PC-9 (cell line): ENCODE measurements around the gene ALDOA. TPM values are rescaled to one million over a fixed set of nuclear protein-coding genes. Genes with fewer than 3 reads are reported as not detected.

Experiments
- BruUV-seq: library from RNA; stranded (reverse); fragments of 400-500 nt; replicated peaks from 2 replicates; lab custom pipeline; 2021; lab: Mats Ljungman, UMichigan
- CTCF ChIA-PET: fragments of 300-600 bp; sonication (Branson Sonifier 250); formaldehyde crosslinking; loops from one replicate; lab custom pipeline; 2022; ENCODE audit warnings: antibody characterized with exemption; lab: Charles Lee
- POLR2A ChIA-PET: fragments of 300-600 bp; sonication (Branson Sonifier 250); formaldehyde crosslinking; loops from one replicate; lab custom pipeline; 2022; ENCODE audit warnings: antibody characterized with exemption; ENCODE audit not compliant: unreplicated experiment; lab: Charles Lee
- DNase-seq, 2 experiments: peaks; one replicate each; pipeline versions ENCODE4 v3.0.0 to v3.0.0-alpha.2; 2015 to 2022; ENCODE audit warnings: mixed read lengths in 1 of 2
- H2AFZ ChIP-seq: fragments of 200-600 bp; sonication (generic); 2 replicates; pipeline ENCODE4 v1.8.1; 2017; ENCODE audit warnings: antibody characterized with exemption
- H3F3A ChIP-seq: fragments of 200-600 bp; sonication (generic); 2 replicates; pipeline ENCODE4 v1.8.1; 2017; ENCODE audit warnings: antibody characterized with exemption, mild to moderate bottlenecking, low read depth; ENCODE audit not compliant: insufficient read depth
- H3K27ac ChIP-seq: fragments of 200-600 bp; sonication (generic); 2 replicates; pipeline ENCODE4 v1.6.1; 2016; ENCODE audit warnings: mixed run types
- H3K27me3 ChIP-seq: fragments of 200-600 bp; sonication (generic); 2 replicates; pipeline ENCODE4 v1.6.1; 2016; ENCODE audit warnings: low read depth, mixed run types; ENCODE audit not compliant: insufficient read depth
- H3K36me3 ChIP-seq: fragments of 200-600 bp; sonication (generic); 2 replicates; pipeline ENCODE4 v1.6.1; 2016; ENCODE audit warnings: low read depth, mixed run types
- H3K4me1 ChIP-seq: fragments of 200-600 bp; sonication (generic); replicated peaks from 2 replicates; pipeline ENCODE4 v1.6.1; 2016; ENCODE audit warnings: mixed run types; ENCODE audit not compliant: insufficient read depth
- H3K4me2 ChIP-seq: fragments of 200-600 bp; sonication (generic); 2 replicates; pipeline ENCODE4 v1.6.1; 2017; ENCODE audit warnings: mixed run types
- H3K4me3 ChIP-seq: fragments of 200-600 bp; sonication (generic); 2 replicates; pipeline ENCODE4 v1.6.1; 2016; ENCODE audit warnings: mixed run types
- H3K79me2 ChIP-seq: fragments of 200-600 bp; sonication (generic); 2 replicates; pipeline ENCODE4 v1.6.1; 2017; ENCODE audit warnings: low read depth, mixed run types
- H3K9me2 ChIP-seq: fragments of 200-600 bp; sonication (generic); 2 replicates; pipeline ENCODE4 v1.8.1; 2017; ENCODE audit warnings: mild to moderate bottlenecking; ENCODE audit not compliant: insufficient read depth
- H3K9me3 ChIP-seq: fragments of 200-600 bp; sonication (generic); 2 replicates; pipeline ENCODE4 v1.8.1; 2016; ENCODE audit warnings: low read depth; ENCODE audit not compliant: insufficient read depth
- H4K20me1 ChIP-seq: fragments of 200-600 bp; sonication (generic); 2 replicates; pipeline ENCODE4 v1.8.1; 2017; ENCODE audit not compliant: insufficient read depth
- CTCF ChIP-seq: fragments of 200-600 bp; sonication (generic); conservative IDR thresholded peaks from 2 replicates; pipeline ENCODE4 v1.6.1; 2017; ENCODE audit warnings: mixed run types, antibody characterized with exemption, mild to moderate bottlenecking, moderate library complexity
- EZH2 ChIP-seq: fragments of 200-600 bp; sonication (generic); IDR thresholded peaks from 2 replicates; pipeline ENCODE4 v1.8.0; 2017; ENCODE audit warnings: antibody characterized with exemption, low read depth
- intact Hi-C: fragments of 100-400 bp; cut with micrococcal nuclease; formaldehyde crosslinking; loops from one replicate; pipeline ENCODE4 v1.10.0; 2022; ENCODE audit not compliant: unreplicated experiment
- total RNA-seq: library from RNA; stranded (reverse); gene quantifications from 2 replicates; pipeline ENCODE4 v1.2.3, GENCODE V29; 2021

Gene ALDOA
- total RNA-seq, 1 experiment from 2014 or later: 3,090 TPM

- no peak for DNase-seq
- POLR2A ChIA-PET: interaction anchor here (0.5 kb wide), 2 partner anchors 15 to 334 kb away, joined by 3 to 5 read pairs; no protein-coding TSS in a partner anchor
- no TSS peak for BruUV-seq
- peak overlapping the region; percentile 92 for H3K27ac ChIP-seq
- peak overlapping the region; percentile 94 for H3K4me3 ChIP-seq
- no peaks in the 10 kb centered on the region for H3K9me2 ChIP-seq
- no peak for TF ChIP-seq EZH2
- no peak for TF ChIP-seq CTCF
- H3K36me3 ChIP-seq: peaks cover 47% of the 10 kb centered on the region
- H3K79me2 ChIP-seq: peaks cover 84% of the 10 kb centered on the region
- intact Hi-C loops: loop anchor here (2.0 to 5.0 kb wide), 2 partner anchors 24 to 590 kb away; partner anchors contain the start of genes FBRS and TBX6
- H3K4me2 ChIP-seq: peak overlapping the region; percentile 97
- peaks cover 83% of the 10 kb centered on the region for H3F3A ChIP-seq
- CTCF ChIA-PET: no interaction called here
- H3K9me3 ChIP-seq: no peaks in the 10 kb centered on the region
- H2AFZ ChIP-seq: no peak overlapping the region
- H4K20me1 ChIP-seq: peaks cover 60% of the 10 kb centered on the region
- H3K27me3 ChIP-seq: no peaks in the 10 kb centered on the region
- H3K4me1 ChIP-seq: peaks cover 34% of the 10 kb centered on the region
These were observed 1.4 kb downstream of the ALDOA start for GRCh38 chr16:30066761-30067583.

DNA sequence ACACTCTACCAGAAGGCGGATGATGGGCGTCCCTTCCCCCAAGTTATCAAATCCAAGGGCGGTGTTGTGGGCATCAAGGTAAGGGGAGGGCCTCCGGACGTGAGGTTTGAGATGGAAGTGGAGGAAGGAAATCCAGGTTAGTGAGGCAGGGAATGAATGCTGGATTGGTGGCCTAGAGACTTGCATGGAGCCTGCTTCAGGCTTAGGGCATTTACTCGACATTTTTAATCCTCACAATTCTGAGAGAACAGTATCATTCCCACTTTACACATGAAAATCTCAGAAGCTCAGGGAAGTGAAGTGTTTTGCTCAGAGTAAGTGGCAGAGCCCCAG, 2.0 kb downstream of the ALDOA start:
- Histone ChIP-seq H3F3A (peaks cover 87% of the 10 kb centered on the region), H3K4me2 (peak overlapping the region; percentile 97), H3K36me3 (peaks cover 51% of the 10 kb centered on the region), H3K4me1 (peaks cover 32% of the 10 kb centered on the region), H4K20me1 (peaks cover 60% of the 10 kb centered on the region), H3K9me2 (no peaks in the 10 kb centered on the region), H2AFZ (no peak overlapping the region), H3K27me3 (no peaks in the 10 kb centered on the region), H3K27ac (peak overlapping the region; percentile 92; the same call in 1 of the 2 replicates), H3K4me3 (peak overlapping the region; percentile 94), H3K79me2 (peaks cover 78% of the 10 kb centered on the region), H3K9me3 (no peaks in the 10 kb centered on the region)
- TF ChIP-seq EZH2: no peak
- TF ChIP-seq CTCF: no peak
- intact Hi-C loops: loop anchor here (2.0 to 5.0 kb wide), 2 partner anchors 23 to 590 kb away; partner anchors contain the start of genes FBRS and TBX6
- no TSS peak for BruUV-seq
- DNase-seq: no peak
- POLR2A ChIA-PET: interaction anchor here (0.5 kb wide), 1 partner anchor 16 kb away, joined by 5 read pairs; no protein-coding TSS in a partner anchor
- CTCF ChIA-PET: no interaction called here

GRCh38 chr16:30068333-30068732, 2.8 kb downstream of the ALDOA start:
- ChIA-PET POLR2A (no interaction called here), CTCF (no interaction called here)
- Histone ChIP-seq H3K36me3 (peaks cover 51% of the 10 kb centered on the region), H3K79me2 (peaks cover 70% of the 10 kb centered on the region), H3K27me3 (no peaks in the 10 kb centered on the region), H3K9me2 (no peaks in the 10 kb centered on the region), H3K9me3 (no peaks in the 10 kb centered on the region), H3K27ac (peak overlapping the region; percentile 48), H3K4me2 (peak overlapping the region; percentile 97), H3F3A (peaks cover 89% of the 10 kb centered on the region), H2AFZ (no peak overlapping the region), H3K4me3 (no peak overlapping the region), H4K20me1 (peaks cover 60% of the 10 kb centered on the region), H3K4me1 (peaks cover 25% of the 10 kb centered on the region)
- DNase-seq: no peak
- TF ChIP-seq EZH2 (no peak), CTCF (no peak)
- intact Hi-C loops: loop anchor here (5.0 kb wide), 1 partner anchor 589 kb away; the partner anchor contains the start of gene FBRS
- no TSS peak for BruUV-seq
